GM19324 (cell line): Measurements from ENCODE around the gene EGFL7.
A peak's percentile ranks its signal among the peaks of the same experiment; 100 is the strongest.

ENCODE experiments used
- ATAC-seq: cut with Tn5 transposase; IDR thresholded peaks from one replicate; pipeline ENCODE4 v1.9.1; 2021; ENCODE audit warnings: mild to moderate bottlenecking, moderate library complexity; ENCODE audit not compliant: unreplicated experiment, low FRiP score

Gene EGFL7

DNA sequence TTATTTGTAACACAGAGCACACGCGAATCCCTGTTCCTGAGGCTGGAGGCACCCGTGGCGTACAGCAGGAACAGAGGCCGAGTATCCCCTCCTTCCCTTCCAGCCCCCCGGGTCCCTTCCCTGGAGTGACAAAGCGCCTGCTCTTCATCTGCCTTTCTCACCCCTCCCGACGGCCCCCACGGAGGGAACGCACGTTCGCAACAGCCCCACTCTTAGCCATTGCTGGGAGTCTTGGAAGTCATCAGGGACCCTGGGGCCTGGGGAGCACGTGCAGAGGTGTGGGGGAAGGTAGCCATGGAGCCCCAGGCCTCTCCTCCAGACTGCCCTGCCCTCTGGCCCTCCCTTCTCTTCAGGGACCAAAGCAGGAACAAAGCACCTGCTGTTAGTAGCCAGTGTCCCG is 22.1 kb downstream of the EGFL7 start:
- no peak for ATAC-seq

GRCh38 chr9:136685216-136685615 is 22.5 kb downstream of the EGFL7 start:
- ATAC-seq = no peak

DNA sequence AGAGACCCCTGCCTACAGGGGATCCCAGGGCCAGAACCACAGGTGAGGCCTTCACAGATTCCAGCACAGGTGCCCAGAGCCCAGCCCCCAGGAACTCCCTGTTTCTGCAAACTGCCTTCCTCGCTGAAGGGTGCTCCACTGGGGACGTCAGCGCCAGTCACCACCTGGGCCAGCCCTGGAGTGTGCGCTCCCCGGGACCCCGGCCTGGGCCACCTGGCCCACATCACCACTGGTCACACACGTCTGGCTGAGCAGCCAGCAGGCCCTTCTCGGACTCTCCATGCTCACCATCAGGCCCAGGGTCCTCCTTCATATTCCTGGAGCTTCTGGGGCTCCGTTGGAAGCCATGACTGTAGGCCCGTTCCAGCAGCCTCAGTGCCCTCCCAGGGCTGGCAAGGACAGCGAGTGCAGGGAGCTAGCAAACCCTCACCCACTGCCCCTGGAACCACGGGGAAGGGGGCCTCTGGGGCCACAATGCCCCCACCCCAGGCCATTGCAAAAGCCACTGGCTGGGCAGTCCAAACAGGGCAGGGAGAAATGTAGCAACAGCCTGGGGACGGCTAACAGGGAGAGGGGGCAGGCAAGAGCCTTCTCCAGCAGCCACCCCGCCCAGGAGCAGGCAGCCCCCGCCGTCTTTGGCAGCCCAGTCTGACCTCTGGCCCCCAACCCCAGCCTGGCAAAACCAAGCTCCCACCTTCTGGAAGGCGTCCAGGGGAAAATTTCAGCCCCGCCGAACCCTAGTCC is 23.2 kb downstream of the EGFL7 start:
- no peak for ATAC-seq

- no peak for ATAC-seq
Measured at GRCh38 chr9:136686534-136686793, 23.7 kb downstream of the EGFL7 start.

- ATAC-seq = peak; percentile 64
Measured at GRCh38 chr9:136686794-136687711, 24.3 kb downstream of the EGFL7 start, which contains the start of gene AGPAT2. Gene AGPAT2, minus strand, starts transcription at chr9:136687457. Its CDS starts 100 bp downstream, at chr9:136687357.

GRCh38 chr9:136687721-136688223 is 25.1 kb downstream of the EGFL7 start:
- ATAC-seq = no peak

DNA sequence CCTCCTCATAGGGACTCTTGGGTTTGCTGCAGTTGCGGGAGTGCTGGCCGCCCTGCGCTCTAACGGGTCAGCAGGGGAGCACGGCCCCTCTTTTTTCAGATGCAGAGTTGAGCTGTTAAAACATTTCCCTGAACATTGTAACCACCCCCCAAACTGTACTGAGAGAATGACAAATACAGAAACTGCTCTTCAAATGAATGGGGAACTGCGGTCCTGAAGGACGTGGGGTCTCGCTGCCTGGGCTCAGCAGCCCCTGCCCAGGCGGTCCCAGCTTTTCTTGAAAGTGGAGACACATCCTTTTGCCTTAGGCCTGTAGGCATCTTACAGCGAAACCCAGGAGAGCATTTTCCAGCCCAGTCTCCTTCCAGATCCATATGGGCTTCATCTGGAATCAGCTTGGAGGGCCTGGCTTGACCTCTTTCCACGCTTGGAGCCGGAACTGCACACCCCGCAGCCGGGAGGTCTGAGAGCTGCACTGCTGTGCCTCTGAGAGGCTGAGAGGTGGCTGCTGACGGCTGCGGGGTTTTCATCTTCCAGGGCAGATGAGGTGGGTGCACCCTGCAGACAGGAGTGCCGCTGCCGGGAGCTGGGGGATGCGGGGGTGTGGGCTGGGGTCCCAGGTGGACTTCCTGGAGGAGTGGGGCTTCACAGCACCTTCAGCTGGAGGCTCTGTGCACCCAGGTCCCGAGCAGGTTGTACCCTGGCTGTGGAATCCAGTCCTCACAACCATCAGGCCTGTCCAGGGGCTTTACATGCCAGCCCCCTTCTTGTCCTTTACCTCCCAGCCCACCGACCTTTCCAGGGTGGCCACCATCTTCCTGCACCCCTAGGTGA is 25.8 kb downstream of the EGFL7 start:
- ATAC-seq = no peak

- no peak for ATAC-seq
Measured at GRCh38 chr9:136689108-136689460, 26.4 kb downstream of the EGFL7 start.

DNA sequence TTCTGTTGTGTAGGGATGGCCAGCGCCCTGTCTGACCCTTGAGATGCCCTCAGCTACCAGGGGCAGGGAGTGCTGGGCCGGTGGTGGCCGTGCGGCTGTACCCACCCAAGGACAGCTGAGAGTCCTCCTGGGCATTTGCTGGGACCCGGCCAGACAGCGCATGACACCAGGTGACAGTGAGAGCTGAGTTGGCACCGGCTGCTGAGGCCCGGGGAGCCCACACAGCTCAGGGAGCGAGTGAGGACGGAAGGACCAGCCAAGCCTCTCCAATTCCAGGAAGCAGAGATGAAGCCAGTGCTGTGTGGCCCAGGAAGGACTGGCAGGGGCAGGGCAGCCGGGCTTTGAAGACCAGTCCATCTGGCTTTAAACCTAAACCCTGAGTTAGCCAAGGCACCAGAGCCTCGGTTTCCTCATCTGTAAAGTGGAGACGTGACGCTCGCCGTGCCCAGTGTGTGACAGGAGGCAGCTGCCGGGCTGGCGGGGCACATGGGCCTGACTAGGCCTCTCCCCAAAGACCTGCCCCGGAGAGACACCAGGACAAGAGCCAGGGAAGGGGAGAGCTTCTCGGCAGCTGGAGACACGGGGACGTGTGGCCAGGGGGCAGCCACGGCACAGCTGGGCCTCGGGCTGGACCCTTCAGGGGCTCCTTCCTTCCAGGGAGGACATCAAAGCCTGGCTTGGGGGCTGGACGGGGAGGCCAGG is 27.5 kb downstream of the EGFL7 start:
- ATAC-seq = no peak

GRCh38 chr9:136690806-136691261 is 28.1 kb downstream of the EGFL7 start:
- no peak for ATAC-seq

GRCh38 chr9:136691316-136692184 is 28.8 kb downstream of the EGFL7 start:
- no peak for ATAC-seq

- ATAC-seq = no peak
Measured at GRCh38 chr9:136692185-136693134, 29.7 kb downstream of the EGFL7 start.

- ATAC-seq = no peak
Measured at GRCh38 chr9:136693135-136693489, 30.4 kb downstream of the EGFL7 start.

GRCh38 chr9:136693490-136694162 is 30.9 kb downstream of the EGFL7 start:
- ATAC-seq = no peak

- ATAC-seq = no peak
Measured at GRCh38 chr9:136694163-136694871, 31.6 kb downstream of the EGFL7 start.

DNA sequence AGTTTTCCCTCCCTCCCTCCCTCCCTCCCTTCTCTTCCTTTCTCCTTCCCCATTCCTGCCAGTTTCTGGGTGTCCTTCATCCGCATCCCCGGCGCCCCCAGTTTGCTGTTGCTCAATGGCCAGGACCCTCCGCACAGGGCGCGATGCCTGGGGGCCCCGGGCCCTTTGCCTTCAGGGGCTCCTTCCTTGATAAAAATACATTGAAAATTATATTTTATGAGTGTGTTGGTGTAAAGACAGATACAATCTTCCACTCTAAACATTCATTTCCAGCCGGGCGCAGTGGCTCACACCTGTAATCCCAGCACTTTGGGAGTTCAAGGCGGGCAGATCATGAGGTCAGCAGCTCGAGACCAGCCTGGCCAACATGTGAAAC is 32.1 kb downstream of the EGFL7 start:
- ATAC-seq = no peak

DNA sequence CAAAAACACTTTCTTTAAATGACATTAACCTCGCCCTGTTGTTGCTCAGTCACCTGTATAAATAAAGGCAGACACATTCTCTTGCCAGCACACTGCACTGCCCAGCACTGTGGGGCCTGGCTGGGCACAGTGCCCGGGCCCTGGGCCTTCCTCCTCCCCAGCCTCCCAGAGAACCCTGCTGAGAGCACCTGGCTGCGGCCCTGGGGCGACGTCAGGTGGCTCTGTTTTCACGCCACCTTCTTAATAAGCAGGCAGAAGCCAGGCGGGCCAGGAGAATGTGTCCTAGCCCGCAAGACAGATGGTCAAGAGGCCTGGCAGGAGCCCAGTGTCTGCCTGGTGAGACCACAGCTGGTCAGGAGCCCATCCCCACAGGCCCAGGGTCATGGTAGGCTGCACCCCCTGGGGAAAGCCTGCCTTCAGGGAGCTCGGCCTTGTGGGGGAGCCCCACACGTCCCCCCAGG is 32.7 kb downstream of the EGFL7 start:
- no peak for ATAC-seq
